Transverse colon (tissue), 4 donors: Measurements from ENCODE around the gene THEM4.

ENCODE experiments used
- EP300 ChIP-seq: sonication (generic); formaldehyde crosslinking; IDR thresholded peaks from one replicate; pipeline ENCODE4 v1.6.1; 2017; ENCODE audit warnings: antibody characterized with exemption, low read depth
- POLR2AphosphoS5 ChIP-seq, 3 donors: sonication (generic); formaldehyde crosslinking; IDR thresholded peaks; one replicate each; pipeline ENCODE4 v1.6.1; 2016; ENCODE audit warnings: antibody characterized with exemption in 3 of 3
- TF ChIP-seq, protein P1 (sequence below), 5 experiments: fragments of 200-600 bp in 3 of 5; fragments of 450-650 bp in 2 of 5; sonication (generic) in 3 of 5; IDR thresholded peaks; 1 replicate in 2 of 5; 2 replicates in 3 of 5; pipeline ENCODE4 v1.5.1; 2016 to 2017; ENCODE audit warnings: antibody characterized with exemption in 5 of 5, inconsistent platforms in 3 of 5, mild to moderate bottlenecking in 2 of 5, moderate library complexity in 1 of 5

DNA sequence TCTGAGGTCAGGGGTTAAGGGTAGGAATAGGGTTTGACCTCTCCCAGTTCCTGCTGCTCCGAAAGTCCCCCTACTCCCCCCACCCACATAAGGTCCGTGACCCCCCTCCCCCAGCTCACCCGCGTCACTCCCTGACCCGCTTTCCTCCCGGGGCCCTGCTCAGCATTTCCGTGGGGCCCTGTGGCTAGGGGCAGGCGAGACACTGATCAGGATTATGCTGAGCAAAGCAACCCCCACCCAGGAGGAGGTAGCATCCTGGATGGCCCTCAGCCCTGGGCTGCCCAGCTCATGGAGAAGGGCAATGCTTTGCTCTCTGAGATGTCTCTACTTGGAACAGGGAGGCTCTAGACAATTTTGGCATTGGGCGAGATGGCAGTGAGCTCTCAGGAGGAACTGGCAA is 81.5 kb downstream of the THEM4 start:
- no peak for TF ChIP-seq EP300
- TF ChIP-seq, protein P1, sequence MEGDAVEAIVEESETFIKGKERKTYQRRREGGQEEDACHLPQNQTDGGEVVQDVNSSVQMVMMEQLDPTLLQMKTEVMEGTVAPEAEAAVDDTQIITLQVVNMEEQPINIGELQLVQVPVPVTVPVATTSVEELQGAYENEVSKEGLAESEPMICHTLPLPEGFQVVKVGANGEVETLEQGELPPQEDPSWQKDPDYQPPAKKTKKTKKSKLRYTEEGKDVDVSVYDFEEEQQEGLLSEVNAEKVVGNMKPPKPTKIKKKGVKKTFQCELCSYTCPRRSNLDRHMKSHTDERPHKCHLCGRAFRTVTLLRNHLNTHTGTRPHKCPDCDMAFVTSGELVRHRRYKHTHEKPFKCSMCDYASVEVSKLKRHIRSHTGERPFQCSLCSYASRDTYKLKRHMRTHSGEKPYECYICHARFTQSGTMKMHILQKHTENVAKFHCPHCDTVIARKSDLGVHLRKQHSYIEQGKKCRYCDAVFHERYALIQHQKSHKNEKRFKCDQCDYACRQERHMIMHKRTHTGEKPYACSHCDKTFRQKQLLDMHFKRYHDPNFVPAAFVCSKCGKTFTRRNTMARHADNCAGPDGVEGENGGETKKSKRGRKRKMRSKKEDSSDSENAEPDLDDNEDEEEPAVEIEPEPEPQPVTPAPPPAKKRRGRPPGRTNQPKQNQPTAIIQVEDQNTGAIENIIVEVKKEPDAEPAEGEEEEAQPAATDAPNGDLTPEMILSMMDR (IDR thresholded peaks at IDR 0.05): no peak
- no peak for TF ChIP-seq POLR2AphosphoS5 (IDR thresholded peaks at IDR 0.05)
